Endothelial cell of umbilical vein (primary cell): ENCODE results near the gene CSMD2. TPM values are rescaled to one million over a fixed set of nuclear protein-coding genes. Genes with fewer than 3 reads are reported as not detected.

Source experiments
- BruUV-seq: library from RNA; stranded (reverse); fragments of 400-500 nt; replicated peaks from 2 replicates; lab custom pipeline; 2021; lab: Mats Ljungman, UMichigan
- CTCF ChIA-PET: fragments of 300-600, 350-600 bp; sonication (Branson Sonifier 250); formaldehyde crosslinking; loops from one replicate; lab custom pipeline; 2021; ENCODE audit warnings: antibody characterized with exemption, inconsistent platforms; lab: Charles Lee
- POLR2A ChIA-PET: fragments of 300-600, 350-600 bp; sonication (Branson Sonifier 250); formaldehyde crosslinking; loops from one replicate; lab custom pipeline; 2021; ENCODE audit warnings: antibody characterized with exemption, inconsistent platforms; lab: Charles Lee
- DNase-seq: peaks from one replicate; pipeline ENCODE4 v3.0.0-alpha.2; 2011; ENCODE audit warnings: low read depth, low spot score
- FAIRE-seq: peaks from 2 replicates; lab custom pipeline; 2011; peaks lifted over from hg19 to GRCh38; lab: Jason Lieb, UNC
- H2AFZ ChIP-seq: 2 replicates; pipeline ENCODE4 v1.6.0; 2012; ENCODE audit warnings: low read depth, low read length, control low read depth, inconsistent platforms
- H3K27ac ChIP-seq: 2 replicates; pipeline ENCODE4 v1.5.1; 2011; ENCODE audit warnings: low read depth, mild to moderate bottlenecking, control low read depth, low read length, moderate library complexity; ENCODE audit not compliant: insufficient read depth
- H3K27me3 ChIP-seq, 2 experiments: 2 replicates each; pipeline versions ENCODE4 v1.6.0 to v1.6.1; 2011; ENCODE audit warnings: low read length in 2 of 2, mixed read lengths in 1 of 2; ENCODE audit not compliant: control insufficient read depth in 2 of 2, insufficient read depth in 2 of 2
- H3K36me3 ChIP-seq, 2 experiments: 2 replicates in 1 of 2; 3 replicates in 1 of 2; pipeline ENCODE4 v1.5.1; 2011; ENCODE audit warnings: low read length in 2 of 2, mild to moderate bottlenecking in 1 of 2, moderate library complexity in 1 of 2; ENCODE audit not compliant: control insufficient read depth in 2 of 2, insufficient read depth in 2 of 2; ENCODE audit errors: extremely low read depth in 1 of 2
- H3K4me1 ChIP-seq: 3 replicates; pipeline ENCODE4 v1.5.1; 2011; ENCODE audit warnings: mild to moderate bottlenecking, low read length; ENCODE audit not compliant: control insufficient read depth, insufficient read depth; ENCODE audit errors: extremely low read depth
- H3K4me2 ChIP-seq: 2 replicates; pipeline ENCODE4 v1.6.1; 2011; ENCODE audit warnings: low read length, control low read depth, mixed read lengths; ENCODE audit not compliant: insufficient read depth
- H3K4me3 ChIP-seq, 3 experiments: fragments of 200-600 bp in 1 of 3; sonication (generic), shearing (Covaris generic) in 1 of 3; replicated peaks in 1 of 3; 2 replicates each; pipeline ENCODE4 v1.5.1; 2011 to 2016; ENCODE audit warnings: control low read depth in 3 of 3, low read length in 3 of 3, mild to moderate bottlenecking in 2 of 3, inconsistent platforms in 1 of 3, low read depth in 1 of 3, moderate library complexity in 1 of 3; ENCODE audit not compliant: insufficient read depth in 1 of 3
- H3K79me2 ChIP-seq: 2 replicates; pipeline ENCODE4 v1.6.0; 2012; ENCODE audit warnings: low read length, inconsistent platforms; ENCODE audit not compliant: control insufficient read depth, insufficient read depth
- H3K9ac ChIP-seq: replicated peaks from 2 replicates; pipeline ENCODE3; 2011; ENCODE audit warnings: low read length, control low read depth; ENCODE audit not compliant: insufficient read depth; ENCODE audit errors: extremely low read depth
- H3K9me1 ChIP-seq: replicated peaks from 3 replicates; pipeline ENCODE4 v1.6.0; 2011; ENCODE audit warnings: mild to moderate bottlenecking, low read length; ENCODE audit not compliant: control insufficient read depth, insufficient read depth; ENCODE audit errors: extremely low read depth
- H3K9me3 ChIP-seq: replicated peaks from 2 replicates; pipeline ENCODE4 v1.5.1; 2012; ENCODE audit warnings: low read length, inconsistent platforms; ENCODE audit not compliant: control insufficient read depth, insufficient read depth
- H4K20me1 ChIP-seq: replicated peaks from 2 replicates; pipeline ENCODE3; 2011; ENCODE audit warnings: mild to moderate bottlenecking, low read length; ENCODE audit not compliant: control insufficient read depth, insufficient read depth; ENCODE audit errors: extremely low read depth
- CTCF ChIP-seq, 2 donors: IDR thresholded peaks; 1 replicate in 1 of 2; 2 replicates in 1 of 2; pipeline ENCODE4 v1.5.1; 2011; ENCODE audit warnings: low read length in 2 of 2, mild to moderate bottlenecking in 2 of 2, moderate library complexity in 2 of 2, control low read depth in 1 of 2, inconsistent platforms in 1 of 2, low read depth in 1 of 2; ENCODE audit not compliant: insufficient read depth in 1 of 2; ENCODE audit errors: extremely low read depth in 1 of 2
- EZH2 ChIP-seq: IDR thresholded peaks from 2 replicates; pipeline ENCODE4 v1.6.1; 2012; ENCODE audit warnings: borderline replicate concordance, low read depth, mild to moderate bottlenecking, moderate library complexity, low read length, inconsistent platforms; ENCODE audit not compliant: severe bottlenecking
- FOS ChIP-seq: IDR thresholded peaks from 2 replicates; pipeline ENCODE4 v1.6.1; 2011; ENCODE audit warnings: mild to moderate bottlenecking, low read length, moderate library complexity, borderline replicate concordance; ENCODE audit not compliant: insufficient read depth
- GATA2 ChIP-seq: IDR thresholded peaks from 2 replicates; pipeline ENCODE4 v1.7.0; 2011; ENCODE audit warnings: low read depth, mild to moderate bottlenecking, moderate library complexity, mixed read lengths, low read length; ENCODE audit not compliant: insufficient read length, insufficient read depth
- JUN ChIP-seq: IDR thresholded peaks from 2 replicates; pipeline ENCODE4 v1.6.1; 2011; ENCODE audit warnings: borderline replicate concordance, low read depth; ENCODE audit not compliant: insufficient read length, insufficient read depth
- MAX ChIP-seq: IDR thresholded peaks from 2 replicates; pipeline ENCODE4 v1.6.1; 2011; ENCODE audit not compliant: insufficient read depth, insufficient read length
- MYC ChIP-seq: IDR thresholded peaks from one replicate; pipeline ENCODE4 v1.6.1; 2011; ENCODE audit warnings: mild to moderate bottlenecking, low read depth, low read length
- POLR2A ChIP-seq: IDR thresholded peaks from 2 replicates; pipeline ENCODE4 v1.6.1; 2012; ENCODE audit warnings: low read depth, mild to moderate bottlenecking, control low read depth, low read length
- POLR2AphosphoS5 ChIP-seq: IDR thresholded peaks from 2 replicates; pipeline ENCODE4 v1.6.1; 2012; ENCODE audit warnings: low read depth, mild to moderate bottlenecking, control low read depth, low read length, moderate library complexity; ENCODE audit not compliant: insufficient read depth
- dilution Hi-C: fragments of 300-500 bp; cut with MboI; formaldehyde crosslinking; loops from one replicate; pipeline ENCODE4 v1.15.0; 2019; ENCODE audit warnings: low sequenced_read_pairs; ENCODE audit not compliant: extremely low pct_ligation_motif_present
- intact Hi-C: fragments of 100-400 bp; cut with micrococcal nuclease; formaldehyde crosslinking; loops from one replicate; pipeline ENCODE4 v1.10.0; 2022
- polyA plus RNA-seq, 4 experiments: library from polyadenylated mRNA; depleted of rRNA in 3 of 4; stranded (reverse) in 3 of 4; unstranded in 1 of 4; fragments of >200 nt; gene quantifications; 2 replicates each; pipeline versions ENCODE4 v1.2.1 to v1.2.3, GENCODE V29; 2011 to 2012; ENCODE audit warnings: missing spikeins in 1 of 4
- total RNA-seq: library from RNA; stranded (reverse); gene quantifications from 2 replicates; pipeline ENCODE4 v1.2.3, GENCODE V29; 2021

CSMD2 gene
- total and polyA plus RNA-seq, 2 donors (not counting 3 experiments of a cell fraction or from before 2014, with no cell fraction given), result under 0.01 TPM; not detected in 1

GRCh38 chr1:33617451-33617850 is 547.6 kb downstream of the CSMD2 start:
- Histone ChIP-seq H3K4me2 (no peak overlapping the region), H3K4me1 (no peaks in the 10 kb centered on the region), H3K9me3 (no peaks in the 10 kb centered on the region), H2AFZ (no peak overlapping the region), H3K4me3 (no peak overlapping the region), H3K79me2 (no peaks in the 10 kb centered on the region), H3K9ac (no peak overlapping the region), H3K36me3 (no peaks in the 10 kb centered on the region), H3K27me3 (no peaks in the 10 kb centered on the region), H3K27ac (no peak overlapping the region), H4K20me1 (no peaks in the 10 kb centered on the region), H3K9me1 (no peaks in the 10 kb centered on the region)
- FAIRE-seq, result no peak
- no TSS peak for BruUV-seq
- CTCF ChIA-PET, result interaction anchor here (1.3 kb wide), 1 partner anchor 16 kb away, joined by 4 read pairs; no protein-coding TSS in a partner anchor
- no peak for DNase-seq
- POLR2A ChIA-PET, result no interaction called here
- dilution Hi-C loops (no loop called here), intact Hi-C loops (no loop called here)
- TF ChIP-seq CTCF (IDR thresholded peaks at IDR 0.05; ENCODE audit: extremely low read depth in 1 of 2, insufficient read depth in 1 of 2, low read depth in 1 of 2, low read length in 2 of 2), result no peak
- no peak for TF ChIP-seq POLR2A
- TF ChIP-seq JUN, result no peak

DNA sequence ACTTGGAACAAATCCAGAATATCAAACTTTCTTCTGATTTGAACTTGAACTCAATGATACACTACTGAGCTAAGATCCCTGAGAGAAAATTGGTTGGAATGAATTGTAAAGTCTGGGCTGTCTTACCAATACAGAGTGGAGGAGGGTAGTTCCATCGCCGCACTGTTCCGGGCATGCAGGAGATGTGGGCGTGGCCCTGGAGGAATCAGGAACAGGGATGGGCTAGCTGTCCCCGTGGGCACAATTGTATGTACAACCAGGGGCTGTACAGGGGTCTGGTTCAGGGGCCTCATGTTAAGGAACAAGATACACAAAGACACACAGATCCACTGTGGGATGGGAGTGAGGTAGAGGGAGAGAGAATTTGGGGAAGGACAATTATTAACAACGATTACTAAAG is 548.2 kb downstream of the CSMD2 start:
- Histone ChIP-seq H2AFZ (no peak overlapping the region), H3K27me3 (no peaks in the 10 kb centered on the region), H3K4me2 (no peak overlapping the region), H3K9me3 (no peaks in the 10 kb centered on the region), H4K20me1 (no peaks in the 10 kb centered on the region), H3K9ac (no peak overlapping the region), H3K36me3 (no peaks in the 10 kb centered on the region), H3K9me1 (no peaks in the 10 kb centered on the region), H3K27ac (no peak overlapping the region), H3K79me2 (no peaks in the 10 kb centered on the region), H3K4me3 (no peak overlapping the region), H3K4me1 (no peaks in the 10 kb centered on the region)
- BruUV-seq, result no TSS peak
- FAIRE-seq (no peak), DNase-seq (no peak)
- TF ChIP-seq POLR2AphosphoS5, result no peak
- TF ChIP-seq JUN, result no peak
- TF ChIP-seq POLR2A, result no peak
- no peak for TF ChIP-seq MYC
- TF ChIP-seq FOS, result no peak
- no peak for TF ChIP-seq MAX
- TF ChIP-seq GATA2, result no peak
- no peak for TF ChIP-seq CTCF (IDR thresholded peaks at IDR 0.05; ENCODE audit: extremely low read depth in 1 of 2, insufficient read depth in 1 of 2, low read depth in 1 of 2, low read length in 2 of 2)
- no peak for TF ChIP-seq EZH2
- CTCF ChIA-PET, result no interaction called here
- intact Hi-C loops, result no loop called here
- POLR2A ChIA-PET, result no interaction called here
- dilution Hi-C loops, result no loop called here
